ENCODE results near the gene CCDC197.
A peak's percentile ranks its signal among the peaks of the same experiment; 100 is the strongest.

CCDC197 gene

GRCh38 chr14:94016446-94016976 lies 19.4 kb downstream of the CCDC197 start:
- DNase-seq (ENCODE audit: extremely low spot score), result no peak
- ChIA-PET POLR2A (interaction anchor here (0.8 kb wide), 1 partner anchor 49 kb away, joined by 3 read pairs; no protein-coding TSS in a partner anchor), CTCF (no interaction called here)
- no peak for TF ChIP-seq TARDBP (IDR thresholded peaks at IDR 0.05)
- TF ChIP-seq HDGF (IDR thresholded peaks at IDR 0.05; ENCODE audit: borderline replicate concordance), result no peak
- no peak for TF ChIP-seq L3MBTL2 (conservative IDR thresholded peaks at IDR 0.05)
- no peak for TF ChIP-seq SP1 (IDR thresholded peaks at IDR 0.05)
- no peak for TF ChIP-seq FOXM1 (IDR thresholded peaks at IDR 0.05; ENCODE audit: borderline replicate concordance)
- no peak for TF ChIP-seq FOXK2 (IDR thresholded peaks at IDR 0.05)
- TF ChIP-seq FOXA1 (IDR thresholded peaks at IDR 0.05), result no peak
- TF ChIP-seq BHLHE40 (IDR thresholded peaks at IDR 0.05; ENCODE audit: borderline replicate concordance), result no peak
- no peak for TF ChIP-seq CTBP1 (IDR thresholded peaks at IDR 0.05; ENCODE audit: borderline replicate concordance)
- no peak for TF ChIP-seq PKNOX1 (IDR thresholded peaks at IDR 0.05)
- no peak for TF ChIP-seq ZNF384 (IDR thresholded peaks at IDR 0.05)
- TF ChIP-seq LEF1 (IDR thresholded peaks at IDR 0.05; ENCODE audit: borderline replicate concordance), result no peak
- no peak for TF ChIP-seq ARNT (IDR thresholded peaks at IDR 0.05)
- no peak for TF ChIP-seq NFRKB (IDR thresholded peaks at IDR 0.05)
- TF ChIP-seq ELF4 (IDR thresholded peaks at IDR 0.05), result no peak

- TF ChIP-seq PKNOX1 (IDR thresholded peaks at IDR 0.05), result 0 out of 2 replicates have a peak, but pooled peaks have one; percentile 27
- no peak for TF ChIP-seq FOXA1 (IDR thresholded peaks at IDR 0.05)
- TF ChIP-seq NFRKB (IDR thresholded peaks at IDR 0.05), result no peak
- POLR2A ChIA-PET, result no interaction called here
- CTCF ChIA-PET, result no interaction called here
- DNase-seq (ENCODE audit: extremely low spot score), result no peak
These were observed 21.2 kb downstream of the CCDC197 start for GRCh38 chr14:94018308-94018707.

GRCh38 chr14:94019329-94019728 lies 22.2 kb downstream of the CCDC197 start:
- ChIA-PET CTCF (no interaction called here), POLR2A (no interaction called here)
- DNase-seq (ENCODE audit: extremely low spot score), result no peak
- TF ChIP-seq FOXM1 (IDR thresholded peaks at IDR 0.05; ENCODE audit: borderline replicate concordance) (no peak), FOXK2 (IDR thresholded peaks at IDR 0.05) (no peak), CTBP1 (IDR thresholded peaks at IDR 0.05; ENCODE audit: borderline replicate concordance) (no peak), PKNOX1 (IDR thresholded peaks at IDR 0.05) (no peak), SUZ12 (IDR thresholded peaks at IDR 0.05) (no peak), TARDBP (IDR thresholded peaks at IDR 0.05) (no peak), ELF4 (IDR thresholded peaks at IDR 0.05) (no peak), SP1 (IDR thresholded peaks at IDR 0.05) (no peak), BHLHE40 (IDR thresholded peaks at IDR 0.05; ENCODE audit: borderline replicate concordance) (no peak), ARNT (IDR thresholded peaks at IDR 0.05) (no peak), ZNF384 (IDR thresholded peaks at IDR 0.05) (no peak), L3MBTL2 (conservative IDR thresholded peaks at IDR 0.05) (no peak), NFRKB (IDR thresholded peaks at IDR 0.05) (no peak), HDGF (IDR thresholded peaks at IDR 0.05; ENCODE audit: borderline replicate concordance) (no peak), LEF1 (IDR thresholded peaks at IDR 0.05; ENCODE audit: borderline replicate concordance) (no peak), FOXA1 (IDR thresholded peaks at IDR 0.05) (no peak)

GRCh38 chr14:94020267-94020666 lies 23.2 kb downstream of the CCDC197 start:
- no peak for DNase-seq (ENCODE audit: extremely low spot score)
- no peak for TF ChIP-seq SUZ12 (IDR thresholded peaks at IDR 0.05)
- no peak for TF ChIP-seq ARNT (IDR thresholded peaks at IDR 0.05)
- no peak for TF ChIP-seq TARDBP (IDR thresholded peaks at IDR 0.05)
- no peak for TF ChIP-seq ZNF384 (IDR thresholded peaks at IDR 0.05)
- TF ChIP-seq FOXA1 (IDR thresholded peaks at IDR 0.05), result no peak
- no peak for TF ChIP-seq CTBP1 (IDR thresholded peaks at IDR 0.05; ENCODE audit: borderline replicate concordance)
- TF ChIP-seq NFRKB (IDR thresholded peaks at IDR 0.05), result no peak
- TF ChIP-seq FOXM1 (IDR thresholded peaks at IDR 0.05; ENCODE audit: borderline replicate concordance), result no peak
- TF ChIP-seq BHLHE40 (IDR thresholded peaks at IDR 0.05; ENCODE audit: borderline replicate concordance), result no peak
- no peak for TF ChIP-seq FOXK2 (IDR thresholded peaks at IDR 0.05)
- TF ChIP-seq PKNOX1 (IDR thresholded peaks at IDR 0.05), result no peak
- no peak for TF ChIP-seq HDGF (IDR thresholded peaks at IDR 0.05; ENCODE audit: borderline replicate concordance)
- TF ChIP-seq ELF4 (IDR thresholded peaks at IDR 0.05), result no peak
- no peak for TF ChIP-seq L3MBTL2 (conservative IDR thresholded peaks at IDR 0.05)
- no peak for TF ChIP-seq SP1 (IDR thresholded peaks at IDR 0.05)
- TF ChIP-seq LEF1 (IDR thresholded peaks at IDR 0.05; ENCODE audit: borderline replicate concordance), result no peak
- CTCF ChIA-PET, result interaction anchor here (1.5 kb wide), 1 partner anchor 16 kb away, joined by 5 read pairs; no protein-coding TSS in a partner anchor
- POLR2A ChIA-PET, result no interaction called here

GRCh38 chr14:94021001-94021400 lies 23.9 kb downstream of the CCDC197 start:
- TF ChIP-seq SP1 (IDR thresholded peaks at IDR 0.05) (no peak), NFRKB (IDR thresholded peaks at IDR 0.05) (no peak), TARDBP (IDR thresholded peaks at IDR 0.05) (no peak), FOXM1 (IDR thresholded peaks at IDR 0.05; ENCODE audit: borderline replicate concordance) (no peak), BHLHE40 (IDR thresholded peaks at IDR 0.05; ENCODE audit: borderline replicate concordance) (no peak), HDGF (IDR thresholded peaks at IDR 0.05; ENCODE audit: borderline replicate concordance) (no peak), LEF1 (IDR thresholded peaks at IDR 0.05; ENCODE audit: borderline replicate concordance) (no peak), PKNOX1 (IDR thresholded peaks at IDR 0.05) (no peak), ARNT (IDR thresholded peaks at IDR 0.05) (no peak), SUZ12 (IDR thresholded peaks at IDR 0.05) (no peak), ZNF384 (IDR thresholded peaks at IDR 0.05) (no peak), FOXK2 (IDR thresholded peaks at IDR 0.05) (no peak), L3MBTL2 (conservative IDR thresholded peaks at IDR 0.05) (no peak), CTBP1 (IDR thresholded peaks at IDR 0.05; ENCODE audit: borderline replicate concordance) (no peak), FOXA1 (IDR thresholded peaks at IDR 0.05) (no peak), ELF4 (IDR thresholded peaks at IDR 0.05) (no peak)
- no peak for DNase-seq (ENCODE audit: extremely low spot score)
- POLR2A ChIA-PET, result no interaction called here
- CTCF ChIA-PET, result interaction anchor here (0.6 to 1.5 kb wide), 3 partner anchors 16 to 20 kb away, joined by 3 to 5 read pairs (median 5); no protein-coding TSS in a partner anchor

All from HEK293T (cell line).